Non-pigmented ciliary epithelial cell (primary cell): ENCODE data around the gene SLC2A4.

ENCODE experiments used
- DNase-seq: peaks from one replicate; pipeline ENCODE4 v3.0.0-alpha.2; 2010; ENCODE audit warnings: low read depth

Gene SLC2A4

GRCh38 chr17:7248796-7249195, 32.7 kb upstream of the SLC2A4 start:
- no peak for DNase-seq

- no peak for DNase-seq
Observed at GRCh38 chr17:7249214-7249613, 32.3 kb upstream of the SLC2A4 start.

GRCh38 chr17:7249830-7250229, 31.7 kb upstream of the SLC2A4 start:
- no peak for DNase-seq

GRCh38 chr17:7250695-7251627, 30.6 kb upstream of the SLC2A4 start:
- DNase-seq = no peak

GRCh38 chr17:7251661-7252175, 29.8 kb upstream of the SLC2A4 start, which contains the start of gene CTDNEP1:
CTDNEP1 (minus strand) TSS chr17:7251734; CDS start chr17:7251296, 438 bp downstream.
- peak; percentile 98 for DNase-seq

- DNase-seq = no peak
Observed at GRCh38 chr17:7252176-7253043, 29.1 kb upstream of the SLC2A4 start, which contains the start of gene ELP5. ELP5 (plus strand) TSS chr17:7252215; CDS start chr17:7252551, 336 bp downstream.

- no peak for DNase-seq
Observed at GRCh38 chr17:7253082-7253481, 28.4 kb upstream of the SLC2A4 start.

- DNase-seq = no peak
Observed at GRCh38 chr17:7254511-7254910, 27.0 kb upstream of the SLC2A4 start.

- no peak for DNase-seq
Observed at GRCh38 chr17:7256766-7257456, 24.6 kb upstream of the SLC2A4 start.

GRCh38 chr17:7258731-7259554, 22.6 kb upstream of the SLC2A4 start:
- no peak for DNase-seq

GRCh38 chr17:7259555-7259889, 22.0 kb upstream of the SLC2A4 start:
- DNase-seq = no peak

- no peak for DNase-seq
Observed at GRCh38 chr17:7260151-7260550, 21.4 kb upstream of the SLC2A4 start.

GRCh38 chr17:7260651-7261378, 20.7 kb upstream of the SLC2A4 start:
- DNase-seq = no peak

- no peak for DNase-seq
Observed at GRCh38 chr17:7261379-7262191, 19.9 kb upstream of the SLC2A4 start.

- DNase-seq = no peak
Observed at GRCh38 chr17:7262192-7262934, 19.2 kb upstream of the SLC2A4 start, which contains the start of gene CLDN7. CLDN7 (minus strand) TSS chr17:7262478; CDS start chr17:7262043, 435 bp downstream.

- no peak for DNase-seq
Observed at GRCh38 chr17:7262935-7263800, 18.4 kb upstream of the SLC2A4 start.

GRCh38 chr17:7263801-7264078, 17.8 kb upstream of the SLC2A4 start:
- DNase-seq = no peak

GRCh38 chr17:7266784-7267183, 14.7 kb upstream of the SLC2A4 start:
- no peak for DNase-seq
